Measurements from ENCODE around the gene ADD2.

ADD2 gene

GRCh38 chr2:70691497-70692140 is 76.4 kb downstream of the ADD2 start:
- H3K9ac ChIP-seq (ENCODE audit: low read depth, low read length) = no peak overlapping the region
- H3K27ac ChIP-seq (ENCODE audit: low read depth, low read length) = no peak overlapping the region
- H3K27me3 ChIP-seq (ENCODE audit: insufficient read depth, low read length) = no peaks in the 10 kb centered on the region
- H3K4me3 ChIP-seq (ENCODE audit: low read length) = no peak overlapping the region
- H3K36me3 ChIP-seq (ENCODE audit: insufficient read depth, low read length) = peaks cover 96% of the 10 kb centered on the region
- 93% methylated on average over 8 of the region's 8 CpGs for WGBS
- H3K4me1 ChIP-seq (ENCODE audit: insufficient read depth, low read length) = peaks cover 5% of the 10 kb centered on the region
- H3K9me3 ChIP-seq (ENCODE audit: insufficient read depth, low read depth, low read length) = no peaks in the 10 kb centered on the region

DNA sequence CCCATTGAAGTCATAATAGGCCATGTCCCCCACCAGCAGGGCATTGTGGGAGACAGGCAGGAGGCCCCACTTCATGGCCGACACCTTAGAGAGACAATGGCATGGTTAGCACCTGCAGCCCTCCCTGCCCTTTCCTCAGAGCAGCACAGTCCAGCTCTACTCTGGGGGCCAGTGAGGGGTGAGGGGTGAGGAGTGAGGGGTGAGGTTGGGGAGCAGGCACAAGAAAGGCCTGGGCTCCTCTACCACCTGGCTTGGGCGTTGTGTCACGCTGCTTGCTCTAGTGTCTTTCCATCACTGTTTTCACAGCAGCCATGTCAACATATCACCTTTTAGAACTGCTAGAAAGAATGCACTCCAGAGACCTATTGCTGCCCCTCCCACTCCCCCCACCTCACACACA is 77.2 kb downstream of the ADD2 start:
- Histone ChIP-seq H3K27ac (ENCODE audit: low read depth, low read length) (no peak overlapping the region), H3K4me3 (ENCODE audit: low read length) (no peak overlapping the region), H3K27me3 (ENCODE audit: insufficient read depth, low read length) (no peaks in the 10 kb centered on the region), H3K9me3 (ENCODE audit: insufficient read depth, low read depth, low read length) (no peaks in the 10 kb centered on the region), H3K36me3 (ENCODE audit: insufficient read depth, low read length) (peaks cover 96% of the 10 kb centered on the region), H3K4me1 (ENCODE audit: insufficient read depth, low read length) (peaks cover 5% of the 10 kb centered on the region), H3K9ac (ENCODE audit: low read depth, low read length) (no peak overlapping the region)
- WGBS = 99% methylated on average over 3 of the region's 3 CpGs

GRCh38 chr2:70688427-70688826 is 79.6 kb downstream of the ADD2 start:
- Histone ChIP-seq H3K27me3 (ENCODE audit: insufficient read depth, low read length) (no peaks in the 10 kb centered on the region), H3K9me3 (ENCODE audit: insufficient read depth, low read depth, low read length) (no peaks in the 10 kb centered on the region), H3K27ac (ENCODE audit: low read depth, low read length) (no peak overlapping the region), H3K36me3 (ENCODE audit: insufficient read depth, low read length) (peaks cover 96% of the 10 kb centered on the region), H3K4me3 (ENCODE audit: low read length) (no peak overlapping the region), H3K9ac (ENCODE audit: low read depth, low read length) (no peak overlapping the region), H3K4me1 (ENCODE audit: insufficient read depth, low read length) (peaks cover 5% of the 10 kb centered on the region)
- WGBS = 96% methylated on average over 5 of the region's 5 CpGs

- Histone ChIP-seq H3K9ac (ENCODE audit: low read depth, low read length) (no peak overlapping the region), H3K4me1 (ENCODE audit: insufficient read depth, low read length) (peaks cover 5% of the 10 kb centered on the region), H3K27ac (ENCODE audit: low read depth, low read length) (peak overlapping the region; percentile 58; the same call in 1 of the 2 replicates), H3K4me3 (ENCODE audit: low read length) (no peak overlapping the region), H3K27me3 (ENCODE audit: insufficient read depth, low read length) (no peaks in the 10 kb centered on the region), H3K36me3 (ENCODE audit: insufficient read depth, low read length) (peaks cover 96% of the 10 kb centered on the region), H3K9me3 (ENCODE audit: insufficient read depth, low read depth, low read length) (no peaks in the 10 kb centered on the region)
- 91% methylated on average over 4 of the region's 4 CpGs for WGBS
Observed at GRCh38 chr2:70687461-70687795, 80.6 kb downstream of the ADD2 start.

DNA sequence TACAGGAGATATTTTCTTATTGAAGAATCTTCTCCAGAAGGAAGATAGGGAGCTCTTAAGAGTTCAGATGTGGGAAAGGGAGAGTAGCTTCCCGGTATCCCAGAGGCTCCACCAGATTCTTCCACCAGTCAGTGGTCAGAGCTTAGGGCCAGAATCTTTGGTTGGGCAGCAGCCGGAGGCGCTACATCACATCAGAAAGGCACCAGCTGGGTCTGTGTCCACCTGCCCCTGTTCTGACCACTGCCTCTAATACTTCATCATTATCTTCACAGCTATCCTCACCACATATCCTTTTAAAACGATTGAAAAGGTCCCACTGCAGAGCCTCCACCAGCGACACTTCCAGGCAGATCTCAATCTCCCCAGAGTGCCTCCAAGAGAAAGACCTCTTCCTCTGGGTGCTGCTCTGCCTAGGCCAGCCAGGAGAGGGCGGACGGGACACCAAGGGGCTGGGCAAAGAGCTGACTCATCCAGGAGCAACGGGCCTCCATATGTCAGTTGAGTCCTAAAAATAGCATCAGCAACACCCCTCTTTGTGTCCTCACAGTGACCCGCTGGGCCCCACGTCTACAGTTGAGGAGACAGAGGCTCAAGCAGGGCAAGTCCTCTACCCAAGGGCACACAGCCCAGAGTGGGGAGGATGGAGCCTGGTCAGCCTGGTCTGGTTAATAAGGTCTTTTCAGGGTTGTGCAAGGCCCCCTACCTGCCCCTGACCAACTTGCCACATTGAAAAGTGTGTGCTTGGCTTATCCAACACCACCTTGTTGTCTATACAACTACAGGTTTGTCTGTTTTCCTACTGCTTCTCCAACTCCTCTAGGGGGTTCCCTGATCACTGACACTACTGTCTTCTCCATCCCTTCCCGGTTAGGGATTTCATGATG is 81.2 kb downstream of the ADD2 start:
- Histone ChIP-seq H3K36me3 (ENCODE audit: insufficient read depth, low read length) (peaks cover 96% of the 10 kb centered on the region), H3K4me3 (ENCODE audit: low read length) (no peak overlapping the region), H3K9ac (ENCODE audit: low read depth, low read length) (no peak overlapping the region), H3K27me3 (ENCODE audit: insufficient read depth, low read length) (no peaks in the 10 kb centered on the region), H3K9me3 (ENCODE audit: insufficient read depth, low read depth, low read length) (no peaks in the 10 kb centered on the region), H3K27ac (ENCODE audit: low read depth, low read length) (peak overlapping the region; percentile 58; the same call in 1 of the 2 replicates), H3K4me1 (ENCODE audit: insufficient read depth, low read length) (peaks cover 5% of the 10 kb centered on the region)
- WGBS = 66% methylated on average over 11 of the region's 11 CpGs

DNA sequence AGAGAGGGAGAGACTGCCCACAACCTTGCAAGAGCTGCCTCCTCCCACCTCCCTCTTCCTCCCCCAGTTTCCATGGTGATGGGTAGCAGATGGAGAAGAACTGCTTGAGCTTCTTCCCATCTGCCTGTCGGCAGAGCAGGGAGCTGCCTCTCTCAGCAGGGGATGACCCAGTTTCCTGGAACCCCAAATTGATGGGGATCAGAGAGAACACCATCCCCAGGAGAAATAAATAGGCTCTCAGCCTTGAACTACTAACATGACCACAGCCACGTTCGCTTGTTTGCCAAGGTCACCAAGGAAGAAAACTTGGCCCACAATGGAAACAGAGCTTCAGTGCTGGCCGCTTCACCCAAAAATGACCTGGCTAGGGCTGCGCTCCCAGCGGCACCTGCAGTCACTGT is 82.2 kb downstream of the ADD2 start:
- peaks cover 5% of the 10 kb centered on the region for H3K4me1 ChIP-seq (ENCODE audit: insufficient read depth, low read length)
- H3K9ac ChIP-seq (ENCODE audit: low read depth, low read length) = no peak overlapping the region
- WGBS = 94% methylated on average over 6 of the region's 6 CpGs
- no peaks in the 10 kb centered on the region for H3K27me3 ChIP-seq (ENCODE audit: insufficient read depth, low read length)
- H3K4me3 ChIP-seq (ENCODE audit: low read length) = no peak overlapping the region
- no peaks in the 10 kb centered on the region for H3K9me3 ChIP-seq (ENCODE audit: insufficient read depth, low read depth, low read length)
- peaks cover 96% of the 10 kb centered on the region for H3K36me3 ChIP-seq (ENCODE audit: insufficient read depth, low read length)
- no peak overlapping the region for H3K27ac ChIP-seq (ENCODE audit: low read depth, low read length)

GRCh38 chr2:70684846-70685622 is 83.0 kb downstream of the ADD2 start:
- no peak overlapping the region for H3K4me3 ChIP-seq (ENCODE audit: low read length)
- H3K9ac ChIP-seq (ENCODE audit: low read depth, low read length) = no peak overlapping the region
- H3K9me3 ChIP-seq (ENCODE audit: insufficient read depth, low read depth, low read length) = no peaks in the 10 kb centered on the region
- H3K4me1 ChIP-seq (ENCODE audit: insufficient read depth, low read length) = peaks cover 5% of the 10 kb centered on the region
- WGBS = 97% methylated on average over 4 of the region's 4 CpGs
- H3K27me3 ChIP-seq (ENCODE audit: insufficient read depth, low read length) = no peaks in the 10 kb centered on the region
- H3K36me3 ChIP-seq (ENCODE audit: insufficient read depth, low read length) = peaks cover 96% of the 10 kb centered on the region
- no peak overlapping the region for H3K27ac ChIP-seq (ENCODE audit: low read depth, low read length)

DNA sequence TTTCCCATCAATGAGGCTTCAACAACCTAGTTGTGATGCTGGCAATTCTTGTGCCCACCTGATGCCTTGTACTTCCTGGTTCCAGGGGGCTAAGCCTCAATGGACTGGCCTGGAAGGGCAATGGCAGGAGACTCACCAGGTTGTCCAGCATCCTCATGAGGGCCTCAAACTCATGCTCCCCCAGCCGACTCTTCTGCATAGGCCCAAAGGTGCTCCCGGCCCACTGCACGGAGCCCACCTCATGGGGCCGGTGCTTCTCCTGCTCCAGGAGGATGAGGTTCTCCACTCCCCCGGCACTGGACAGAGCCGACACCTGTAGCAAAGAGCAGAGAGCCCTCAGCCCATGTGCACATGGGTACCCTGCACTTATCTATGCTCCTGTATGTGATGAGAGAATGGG is 84.5 kb downstream of the ADD2 start:
- peaks cover 5% of the 10 kb centered on the region for H3K4me1 ChIP-seq (ENCODE audit: insufficient read depth, low read length)
- peaks cover 99% of the 10 kb centered on the region for H3K36me3 ChIP-seq (ENCODE audit: insufficient read depth, low read length)
- no peak overlapping the region for H3K4me3 ChIP-seq (ENCODE audit: low read length)
- H3K9me3 ChIP-seq (ENCODE audit: insufficient read depth, low read depth, low read length) = no peaks in the 10 kb centered on the region
- H3K27ac ChIP-seq (ENCODE audit: low read depth, low read length) = no peak overlapping the region
- H3K27me3 ChIP-seq (ENCODE audit: insufficient read depth, low read length) = no peaks in the 10 kb centered on the region
- WGBS = 94% methylated on average over 6 of the region's 6 CpGs
- no peak overlapping the region for H3K9ac ChIP-seq (ENCODE audit: low read depth, low read length)

DNA sequence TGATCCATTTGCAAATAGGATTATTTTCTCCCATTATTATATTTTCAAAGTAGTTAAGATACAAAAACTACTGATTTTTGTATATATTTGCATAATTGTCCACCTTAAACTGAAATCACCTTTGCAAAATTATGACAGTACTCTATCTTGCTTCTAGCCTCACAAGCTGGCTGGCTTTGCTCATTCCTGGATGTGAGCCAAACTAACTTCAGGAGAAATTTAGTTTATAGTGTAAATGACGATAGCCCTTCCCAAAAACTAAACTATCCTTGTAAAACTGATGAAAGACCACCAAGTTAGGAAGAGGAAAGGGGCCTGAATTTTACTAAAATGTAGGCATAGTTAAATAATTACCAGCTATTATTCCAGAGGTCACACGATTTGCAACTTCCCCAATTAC is 87.3 kb downstream of the ADD2 start:
- WGBS = 91% methylated on average over 1 of the region's 2 CpGs

DNA sequence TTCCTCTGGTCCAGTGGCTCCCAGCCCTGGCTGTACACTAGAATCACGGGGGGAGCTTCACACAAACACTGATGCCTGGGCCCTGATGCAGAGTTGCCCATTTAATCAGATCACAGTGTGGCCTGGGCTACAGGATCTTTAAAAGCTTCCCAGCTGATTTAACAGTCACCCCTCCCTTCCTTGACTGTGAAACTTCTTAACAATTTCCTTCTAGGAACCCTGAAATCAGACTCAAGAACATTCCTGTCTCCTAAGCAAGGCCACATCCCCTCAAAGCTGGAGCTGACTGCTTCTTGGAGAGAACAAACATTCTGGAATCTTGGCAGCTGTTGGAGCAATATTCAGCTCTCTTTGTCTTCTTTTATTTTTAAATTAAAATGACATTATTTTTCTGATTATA is 88.7 kb downstream of the ADD2 start:
- Histone ChIP-seq H3K9me3 (ENCODE audit: insufficient read depth, low read depth, low read length) (no peaks in the 10 kb centered on the region), H3K4me3 (ENCODE audit: low read length) (no peak overlapping the region), H3K9ac (ENCODE audit: low read depth, low read length) (no peak overlapping the region), H3K27ac (ENCODE audit: low read depth, low read length) (no peak overlapping the region), H3K4me1 (ENCODE audit: insufficient read depth, low read length) (no peaks in the 10 kb centered on the region), H3K36me3 (ENCODE audit: insufficient read depth, low read length) (peaks cover 100% of the 10 kb centered on the region), H3K27me3 (ENCODE audit: insufficient read depth, low read length) (no peaks in the 10 kb centered on the region)
- WGBS = 91% methylated on average over 1 of the region's 1 CpG

More for the DNA sequence above, 87.3 kb downstream of the ADD2 start:
- Histone ChIP-seq H3K27me3 (ENCODE audit: insufficient read depth, low read length) (no peaks in the 10 kb centered on the region), H3K9me3 (ENCODE audit: insufficient read depth, low read depth, low read length) (no peaks in the 10 kb centered on the region), H3K4me3 (ENCODE audit: low read length) (no peak overlapping the region), H3K4me1 (ENCODE audit: insufficient read depth, low read length) (no peaks in the 10 kb centered on the region), H3K36me3 (ENCODE audit: insufficient read depth, low read length) (peaks cover 100% of the 10 kb centered on the region), H3K27ac (ENCODE audit: low read depth, low read length) (no peak overlapping the region), H3K9ac (ENCODE audit: low read depth, low read length) (no peak overlapping the region)

DNA sequence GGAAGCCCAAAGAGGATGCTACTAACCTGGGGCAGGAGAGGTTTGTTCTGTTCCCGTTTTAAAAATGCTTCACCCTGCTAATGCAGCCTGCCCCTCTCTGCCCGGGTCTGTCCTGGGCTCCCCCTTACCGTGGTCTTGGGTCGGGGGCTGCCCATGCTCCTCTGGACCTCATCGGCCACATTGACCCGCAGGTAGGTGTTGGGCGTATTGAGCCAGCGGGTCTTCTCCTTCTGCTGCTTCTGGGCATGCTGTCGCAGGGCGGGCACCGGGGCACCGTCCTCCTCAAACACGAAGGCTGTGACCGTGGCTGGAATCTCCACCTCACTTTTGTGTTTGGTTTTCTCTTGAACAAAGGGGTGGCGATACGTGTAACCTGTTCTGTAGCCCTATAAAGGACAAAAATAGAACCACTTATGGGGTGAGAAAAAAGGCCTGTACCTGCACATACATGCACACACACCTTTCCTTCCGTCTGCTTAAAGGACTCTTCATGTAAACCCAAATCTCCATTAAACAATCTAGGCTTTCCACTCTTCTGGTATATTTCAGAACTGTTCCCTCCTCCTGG is 89.3 kb downstream of the ADD2 start:
- Histone ChIP-seq H3K27me3 (ENCODE audit: insufficient read depth, low read length) (no peaks in the 10 kb centered on the region), H3K9ac (ENCODE audit: low read depth, low read length) (no peak overlapping the region), H3K4me1 (ENCODE audit: insufficient read depth, low read length) (no peaks in the 10 kb centered on the region), H3K4me3 (ENCODE audit: low read length) (no peak overlapping the region), H3K36me3 (ENCODE audit: insufficient read depth, low read length) (peaks cover 100% of the 10 kb centered on the region), H3K9me3 (ENCODE audit: insufficient read depth, low read depth, low read length) (no peaks in the 10 kb centered on the region), H3K27ac (ENCODE audit: low read depth, low read length) (no peak overlapping the region)
- WGBS = 96% methylated on average over 17 of the region's 17 CpGs

All from HUES64 (cell line).